Esophagus squamous epithelium (tissue), 5 donors: ENCODE data around the gene DIPK1B. TPM values are rescaled to one million over a fixed set of nuclear protein-coding genes. Genes with fewer than 3 reads are reported as not detected.

Source experiments
- DNase-seq: peaks from one replicate; lab custom pipeline; 2025; lab: John Stamatoyannopoulos, UW
- H3K27ac ChIP-seq, 4 donors: fragments of 200-600 bp; sonication (generic); one replicate each; pipeline ENCODE4 v1.5.1; 2016 to 2019; ENCODE audit warnings: mild to moderate bottlenecking in 1 of 4
- H3K27me3 ChIP-seq, 4 donors: fragments of 200-600 bp; sonication (generic); 1 replicate in 3 of 4; 2 replicates in 1 of 4; pipeline versions ENCODE4 v1.5.1 to v1.6.0; 2017 to 2021; ENCODE audit warnings: antibody characterized with exemption in 1 of 4
- H3K36me3 ChIP-seq, 3 donors: fragments of 200-600 bp; sonication (generic); one replicate each; pipeline ENCODE4 v1.5.1; 2016 to 2019
- H3K4me1 ChIP-seq, 3 donors: fragments of 200-600 bp; sonication (generic); one replicate each; pipeline ENCODE4 v1.5.1; 2017 to 2019
- H3K4me3 ChIP-seq, 4 donors: fragments of 200-600 bp; sonication (generic); 1 replicate in 3 of 4; 2 replicates in 1 of 4; pipeline ENCODE4 v1.5.1; 2016 to 2019; ENCODE audit warnings: mild to moderate bottlenecking in 2 of 4, moderate library complexity in 1 of 4
- H3K9me3 ChIP-seq, 3 donors: fragments of 200-600 bp; sonication (generic); one replicate each; pipeline ENCODE4 v1.5.1; 2016 to 2019
- CTCF ChIP-seq, 6 experiments: fragments of 450-650 bp in 4 of 6; fragments of 200-600 bp in 2 of 6; sonication (generic) in 2 of 6; IDR thresholded peaks; one replicate each; pipeline ENCODE4 v1.5.1; 2016 to 2019; ENCODE audit warnings: antibody characterized with exemption in 6 of 6, mild to moderate bottlenecking in 4 of 6, moderate library complexity in 4 of 6
- POLR2A ChIP-seq, 4 donors: fragments of 450-650 bp; IDR thresholded peaks; one replicate each; pipeline ENCODE4 v1.6.1; 2017; ENCODE audit warnings: antibody characterized with exemption in 4 of 4, mild to moderate bottlenecking in 4 of 4, moderate library complexity in 3 of 4
- WGBS, 2 donors: methylation state at CpG; one replicate each; pipeline ENCODE4 v1.1.5; 2018; 5-methylcytosine and 5-hydroxymethylcytosine counted together
- intact Hi-C: fragments of 100-400 bp; cut with DNase I; formaldehyde crosslinking; loops from one replicate; pipeline ENCODE4 v1.15.0; 2022
- total RNA-seq, 4 donors: library from RNA; depleted of rRNA; stranded (reverse); fragments of >200 nt; gene quantifications; one replicate each; pipeline ENCODE4 v1.1.0, GENCODE V29; 2016
- donor health status: DM: yes; HTN: yes; CAD: no.

The DIPK1B gene
- total RNA-seq, 4 donors from 2014 or later, result 0.48 to 6.3 (median 1.1) TPM

GRCh38 chr9:136665704-136666371 lies 46.5 kb upstream of the DIPK1B start:
- Histone ChIP-seq H3K4me1 (peaks cover 4 to 27% (median 7%) of the 10 kb centered on the region in 3 donors), H3K4me3 (peak overlapping the region; percentile 31 to 65 (median 48)), H3K27me3 (peaks cover 0 to 96% (median 5%) of the 10 kb centered on the region in 4 donors), H3K27ac (peak overlapping the region in 2 of 4 donors; percentile 58 to 62), H3K9me3 (no peaks in the 10 kb centered on the region), H3K36me3 (peaks cover 0 to 7% (median 0%) of the 10 kb centered on the region in 3 donors)
- no CpG with 5 or more reads among the region's 109 CpGs for WGBS, 2 donors
- TF ChIP-seq POLR2A (IDR thresholded peaks at IDR 0.05) (no peak), CTCF (IDR thresholded peaks at IDR 0.05) (peak in 1 of 6 experiments; percentile 28)
- intact Hi-C loops, result no loop called here
- DNase-seq, result no peak

GRCh38 chr9:136666372-136667213 lies 45.8 kb upstream of the DIPK1B start:
- Histone ChIP-seq H3K4me3 (peak overlapping the region; percentile 25 to 65 (median 48)), H3K4me1 (peaks cover 7 to 32% (median 7%) of the 10 kb centered on the region in 3 donors), H3K27ac (peak overlapping the region in 3 of 4 donors; percentile 16 to 62 (median 58)), H3K9me3 (no peaks in the 10 kb centered on the region), H3K36me3 (peaks cover 0 to 8% (median 0%) of the 10 kb centered on the region in 3 donors), H3K27me3 (peaks cover 0 to 94% (median 5%) of the 10 kb centered on the region in 4 donors)
- intact Hi-C loops, result no loop called here
- TF ChIP-seq POLR2A (IDR thresholded peaks at IDR 0.05) (no peak), CTCF (IDR thresholded peaks at IDR 0.05) (no peak)
- DNase-seq, result no peak
- 33 to 40% methylated on average over 10 of the region's 35 CpGs for WGBS, 2 donors

GRCh38 chr9:136667214-136667939 lies 45.0 kb upstream of the DIPK1B start:
- peaks cover 0 to 88% (median 5%) of the 10 kb centered on the region in 4 donors for H3K27me3 ChIP-seq
- peaks cover 7 to 40% (median 7%) of the 10 kb centered on the region in 3 donors for H3K4me1 ChIP-seq
- intact Hi-C loops, result no loop called here
- DNase-seq, result no peak
- WGBS, 2 donors, result 85% methylated on average over 4 of the region's 21 CpGs; no CpG with 5 or more reads in 1 of the 2 donors
- TF ChIP-seq POLR2A (IDR thresholded peaks at IDR 0.05), result no peak
- no peak for TF ChIP-seq CTCF (IDR thresholded peaks at IDR 0.05)
- no peaks in the 10 kb centered on the region for H3K9me3 ChIP-seq
- H3K36me3 ChIP-seq, result peaks cover 0 to 16% (median 0%) of the 10 kb centered on the region in 3 donors
- H3K4me3 ChIP-seq, result peak overlapping the region; percentile 25 to 65 (median 48)
- H3K27ac ChIP-seq, result peak overlapping the region in 3 of 4 donors; percentile 11 to 62 (median 58)

- intact Hi-C loops, result no loop called here
- H3K36me3 ChIP-seq, result peaks cover 0 to 23% (median 0%) of the 10 kb centered on the region in 3 donors
- no peak for DNase-seq
- no peaks in the 10 kb centered on the region for H3K9me3 ChIP-seq
- WGBS, 2 donors, result 27 to 30% methylated on average over 6 to 8 of the region's 40 CpGs
- peak overlapping the region; percentile 25 to 65 (median 48) for H3K4me3 ChIP-seq
- H3K27ac ChIP-seq, result peak overlapping the region in 3 of 4 donors; percentile 30 to 62 (median 58)
- peaks cover 0 to 80% (median 5%) of the 10 kb centered on the region in 4 donors for H3K27me3 ChIP-seq
- TF ChIP-seq POLR2A (IDR thresholded peaks at IDR 0.05), result no peak
- no peak for TF ChIP-seq CTCF (IDR thresholded peaks at IDR 0.05)
- peaks cover 7 to 41% (median 7%) of the 10 kb centered on the region in 3 donors for H3K4me1 ChIP-seq
These were observed 44.2 kb upstream of the DIPK1B start for GRCh38 chr9:136667940-136668760.
